HG03175 (cell line): ENCODE results near the gene SAMD4B.
"Not testable (repeated sequence)": the region's sequence is repeated elsewhere in the genome, so short reads cannot be mapped to it uniquely, and the experiment has no call there.

ENCODE experiments used
- ATAC-seq: cut with Tn5 transposase; IDR thresholded peaks from one replicate; pipeline ENCODE4 v1.9.1; 2021; ENCODE audit warnings: mild to moderate bottlenecking, moderate library complexity; ENCODE audit not compliant: unreplicated experiment

Gene SAMD4B, protein sequence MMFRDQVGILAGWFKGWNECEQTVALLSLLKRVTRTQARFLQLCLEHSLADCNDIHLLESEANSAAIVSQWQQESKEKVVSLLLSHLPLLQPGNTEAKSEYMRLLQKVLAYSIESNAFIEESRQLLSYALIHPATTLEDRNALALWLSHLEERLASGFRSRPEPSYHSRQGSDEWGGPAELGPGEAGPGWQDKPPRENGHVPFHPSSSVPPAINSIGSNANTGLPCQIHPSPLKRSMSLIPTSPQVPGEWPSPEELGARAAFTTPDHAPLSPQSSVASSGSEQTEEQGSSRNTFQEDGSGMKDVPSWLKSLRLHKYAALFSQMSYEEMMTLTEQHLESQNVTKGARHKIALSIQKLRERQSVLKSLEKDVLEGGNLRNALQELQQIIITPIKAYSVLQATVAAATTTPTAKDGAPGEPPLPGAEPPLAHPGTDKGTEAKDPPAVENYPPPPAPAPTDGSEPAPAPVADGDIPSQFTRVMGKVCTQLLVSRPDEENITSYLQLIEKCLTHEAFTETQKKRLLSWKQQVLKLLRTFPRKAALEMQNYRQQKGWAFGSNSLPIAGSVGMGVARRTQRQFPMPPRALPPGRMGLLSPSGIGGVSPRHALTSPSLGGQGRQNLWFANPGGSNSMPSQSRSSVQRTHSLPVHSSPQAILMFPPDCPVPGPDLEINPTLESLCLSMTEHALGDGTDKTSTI

DNA sequence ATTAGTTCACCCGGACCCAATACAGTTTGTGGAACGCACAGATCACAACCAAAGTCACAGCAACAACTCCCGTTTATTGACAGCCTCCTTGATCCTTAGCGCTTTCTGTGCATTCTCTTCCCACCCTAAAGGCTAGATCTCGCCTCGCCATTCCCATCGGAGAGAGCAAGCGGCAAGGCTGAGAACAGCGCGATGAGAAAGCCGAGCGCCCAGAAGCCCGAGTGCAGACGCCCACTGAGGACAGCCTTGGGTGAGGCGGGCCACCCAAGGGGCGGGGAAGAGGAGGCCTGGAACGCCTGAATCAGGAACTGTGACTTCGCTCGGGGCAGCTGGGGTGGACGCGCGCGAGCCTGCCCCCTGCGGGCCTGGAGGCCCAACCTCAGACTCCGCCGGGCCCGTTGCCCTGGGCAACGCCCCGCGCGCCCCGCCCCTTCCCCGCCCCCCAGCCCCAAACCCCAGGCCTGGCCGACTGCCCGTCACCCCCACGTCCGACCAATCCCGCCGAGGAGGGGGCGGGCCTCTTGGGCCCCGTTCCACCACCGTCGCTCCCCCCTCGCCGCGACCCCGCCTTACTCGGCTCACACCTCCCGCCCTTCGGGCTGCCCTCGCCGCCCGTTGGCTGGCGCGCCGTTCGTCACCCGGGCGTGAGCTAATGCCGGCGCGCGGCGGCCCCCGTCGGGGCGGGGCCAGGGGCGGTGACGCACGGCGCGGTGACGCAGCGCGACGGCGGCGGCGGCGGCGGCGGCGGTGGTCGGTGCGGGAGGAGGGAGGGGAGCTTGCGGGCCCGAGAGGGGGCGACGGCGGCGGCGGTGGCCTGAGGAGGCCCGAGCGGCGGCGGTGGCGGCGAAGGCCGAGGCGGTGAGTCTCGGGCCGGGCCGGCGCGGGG lies at the start of gene SAMD4B:
TSS of gene SAMD4B (plus strand) at position 703 of the 886 bp plus-strand sequence. CDS start 14,473 bp downstream, outside the sequence.
- ATAC-seq, result peak; percentile 89

DNA sequence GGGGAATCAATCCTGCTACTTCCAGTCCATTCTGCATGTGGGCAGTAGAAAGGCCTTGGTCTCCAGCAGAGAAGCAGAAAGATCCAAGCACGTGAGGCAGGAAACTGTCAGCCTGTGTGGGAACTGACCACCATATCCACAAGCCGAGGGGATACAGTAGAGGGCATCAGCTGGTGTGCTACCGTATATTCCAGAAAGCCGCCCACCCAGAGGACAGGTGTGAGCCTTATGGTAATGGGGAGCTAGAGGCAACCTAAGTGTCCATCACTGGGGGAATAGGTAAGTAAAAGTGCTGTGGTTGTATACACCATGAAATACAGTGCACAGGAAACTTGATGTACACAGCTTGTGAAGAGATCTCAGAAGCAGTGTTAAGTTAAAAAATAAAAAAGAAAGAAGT lies 48.8 kb upstream of the SAMD4B start:
- no peak for ATAC-seq

DNA sequence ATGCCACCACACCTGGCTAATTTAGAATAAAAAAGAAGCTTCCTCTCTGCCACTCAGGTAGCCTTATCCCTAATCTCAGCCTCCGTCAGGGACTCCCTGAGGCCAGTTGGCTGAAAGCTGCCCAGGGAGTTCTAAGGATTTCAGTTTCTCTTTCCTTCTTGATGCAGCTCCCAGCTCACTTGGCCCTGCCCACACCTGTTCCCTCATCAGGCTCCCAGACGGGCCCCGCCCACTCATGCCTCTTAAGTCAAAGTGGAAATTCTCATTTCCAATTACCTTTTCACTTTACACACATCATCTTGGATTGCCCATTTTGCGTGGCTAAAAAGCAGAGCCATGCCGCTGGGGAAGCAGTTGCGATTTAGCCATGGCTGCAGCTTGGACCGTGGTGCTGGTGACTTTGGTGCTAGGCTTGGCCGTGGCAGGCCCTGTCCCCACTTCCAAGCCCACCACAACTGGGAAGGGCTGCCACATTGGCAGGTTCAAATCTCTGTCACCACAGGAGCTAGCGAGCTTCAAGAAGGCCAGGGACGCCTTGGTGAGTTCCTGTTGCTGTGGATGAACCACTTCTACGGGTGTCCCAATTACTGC lies 46.1 kb upstream of the SAMD4B start, which contains the start of gene IFNL1:
TSS of gene IFNL1 (plus strand) at position 353 of the 591 bp plus-strand sequence. CDS start at position 368, 15 bp downstream.
- no peak for ATAC-seq

DNA sequence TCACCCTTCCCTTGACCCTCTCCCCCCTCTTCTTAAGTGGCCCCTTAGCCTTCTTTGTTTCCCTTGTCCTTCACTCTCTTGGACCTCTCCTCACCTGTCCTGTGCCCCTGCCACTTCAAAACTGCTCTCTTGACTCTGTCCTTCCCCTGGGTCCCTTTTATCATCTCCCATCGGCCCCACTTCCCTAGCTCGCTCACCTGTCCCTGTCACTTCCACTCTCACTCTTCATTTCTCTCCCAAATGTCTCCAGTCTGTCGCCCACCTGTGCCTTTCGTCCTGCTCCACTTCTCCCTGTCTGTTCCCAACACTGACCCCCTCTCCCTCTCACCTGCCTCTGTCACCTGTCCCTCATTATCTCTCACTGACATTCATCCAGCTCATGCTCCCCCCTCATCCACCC lies 45.3 kb upstream of the SAMD4B start:
- no peak for ATAC-seq

DNA sequence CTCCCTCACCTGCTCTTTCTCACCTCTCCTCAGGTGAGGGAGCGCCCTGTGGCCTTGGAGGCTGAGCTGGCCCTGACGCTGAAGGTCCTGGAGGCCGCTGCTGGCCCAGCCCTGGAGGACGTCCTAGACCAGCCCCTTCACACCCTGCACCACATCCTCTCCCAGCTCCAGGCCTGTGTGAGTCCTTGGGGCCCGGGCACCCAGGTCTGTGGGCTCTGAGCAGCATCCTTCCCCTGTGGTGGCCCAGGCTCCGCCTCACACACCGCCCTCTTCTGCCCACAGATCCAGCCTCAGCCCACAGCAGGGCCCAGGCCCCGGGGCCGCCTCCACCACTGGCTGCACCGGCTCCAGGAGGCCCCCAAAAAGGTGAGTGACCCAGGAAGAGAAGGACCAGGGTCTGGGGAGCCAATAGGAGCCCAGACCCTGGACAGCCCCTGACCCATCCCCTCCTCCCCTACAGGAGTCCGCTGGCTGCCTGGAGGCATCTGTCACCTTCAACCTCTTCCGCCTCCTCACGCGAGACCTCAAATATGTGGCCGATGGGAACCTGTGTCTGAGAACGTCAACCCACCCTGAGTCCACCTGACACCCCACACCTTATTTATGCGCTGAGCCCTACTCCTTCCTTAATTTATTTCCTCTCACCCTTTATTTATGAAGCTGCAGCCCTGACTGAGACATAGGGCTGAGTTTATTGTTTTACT lies 44.1 kb upstream of the SAMD4B start:
- no peak for ATAC-seq

DNA sequence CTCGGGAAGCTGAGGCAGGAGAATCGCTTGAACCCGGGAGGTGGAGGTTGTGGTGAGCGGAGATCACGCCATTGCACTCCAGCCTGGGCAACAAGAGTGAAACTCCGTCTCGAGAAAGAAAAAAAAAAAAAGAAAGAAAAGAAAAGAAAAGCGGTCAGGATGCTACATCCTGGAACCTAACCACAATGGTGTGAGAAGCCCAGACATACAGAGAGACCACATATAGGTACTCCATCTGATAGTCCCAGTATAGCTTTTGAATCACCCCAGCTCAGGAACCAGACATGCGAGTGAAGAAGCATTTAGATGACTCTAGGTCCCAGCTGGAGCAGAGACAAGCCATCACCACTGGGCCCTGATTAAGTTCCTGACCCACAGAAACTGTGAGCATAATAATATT lies 42.8 kb upstream of the SAMD4B start:
- ATAC-seq, result no peak

DNA sequence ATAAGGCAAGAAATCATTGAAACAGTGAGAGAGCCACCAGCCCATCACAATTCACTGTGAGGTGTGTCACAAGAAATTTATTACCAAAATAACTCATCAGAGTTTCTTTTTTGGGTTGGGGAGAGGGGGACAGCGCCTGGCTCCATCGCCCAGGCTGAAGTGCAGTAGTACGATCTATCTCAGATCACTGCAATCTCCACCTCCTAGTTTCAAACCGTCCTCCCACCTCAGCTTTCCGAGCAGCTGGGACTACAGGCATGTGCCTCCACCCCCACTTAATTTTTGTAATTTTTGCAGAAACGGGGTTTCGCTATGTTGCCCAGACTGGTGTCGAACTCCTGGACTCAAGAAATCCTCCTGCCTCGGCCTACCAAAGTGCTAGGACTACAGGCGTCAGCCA lies 42.4 kb upstream of the SAMD4B start:
- ATAC-seq, result no peak

DNA sequence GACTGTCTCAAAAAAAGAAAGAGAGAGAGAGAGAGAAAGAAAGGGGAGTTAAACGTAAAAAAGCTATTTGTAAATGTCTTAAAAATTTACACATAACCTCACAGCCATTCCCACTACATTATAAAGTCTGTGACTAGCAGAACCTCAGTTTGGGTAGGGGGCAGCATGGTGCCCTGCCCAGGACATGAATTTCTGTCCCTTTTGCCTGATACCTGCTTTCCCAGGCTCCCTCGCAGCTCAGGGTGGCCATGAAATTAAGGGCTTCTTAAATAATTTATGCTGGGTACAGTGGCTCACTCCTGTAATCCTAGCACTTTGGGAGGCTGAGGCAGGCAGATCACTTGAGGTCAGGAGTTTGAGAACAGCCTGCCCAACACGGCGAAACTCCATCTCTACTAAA lies 41.2 kb upstream of the SAMD4B start:
- no peak for ATAC-seq

DNA sequence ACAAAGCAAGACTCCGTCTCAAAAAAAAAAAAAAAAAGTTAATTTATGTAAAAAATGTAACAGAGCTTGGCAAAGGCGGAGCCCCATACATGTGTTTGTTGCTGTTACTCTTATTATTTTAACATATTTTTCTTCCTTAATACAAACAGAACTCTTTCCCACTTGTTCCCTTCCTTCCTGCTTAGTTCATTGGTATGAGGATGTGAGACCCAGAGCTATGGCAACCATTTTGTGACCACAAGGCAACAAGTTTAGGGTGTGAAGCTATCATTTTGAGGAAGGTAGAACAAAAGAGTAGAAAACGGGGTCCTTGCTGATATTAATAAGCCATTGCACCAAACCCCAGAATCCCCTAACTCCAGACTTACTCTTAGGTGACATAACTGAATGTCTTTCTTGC lies 40.7 kb upstream of the SAMD4B start:
- no peak for ATAC-seq

DNA sequence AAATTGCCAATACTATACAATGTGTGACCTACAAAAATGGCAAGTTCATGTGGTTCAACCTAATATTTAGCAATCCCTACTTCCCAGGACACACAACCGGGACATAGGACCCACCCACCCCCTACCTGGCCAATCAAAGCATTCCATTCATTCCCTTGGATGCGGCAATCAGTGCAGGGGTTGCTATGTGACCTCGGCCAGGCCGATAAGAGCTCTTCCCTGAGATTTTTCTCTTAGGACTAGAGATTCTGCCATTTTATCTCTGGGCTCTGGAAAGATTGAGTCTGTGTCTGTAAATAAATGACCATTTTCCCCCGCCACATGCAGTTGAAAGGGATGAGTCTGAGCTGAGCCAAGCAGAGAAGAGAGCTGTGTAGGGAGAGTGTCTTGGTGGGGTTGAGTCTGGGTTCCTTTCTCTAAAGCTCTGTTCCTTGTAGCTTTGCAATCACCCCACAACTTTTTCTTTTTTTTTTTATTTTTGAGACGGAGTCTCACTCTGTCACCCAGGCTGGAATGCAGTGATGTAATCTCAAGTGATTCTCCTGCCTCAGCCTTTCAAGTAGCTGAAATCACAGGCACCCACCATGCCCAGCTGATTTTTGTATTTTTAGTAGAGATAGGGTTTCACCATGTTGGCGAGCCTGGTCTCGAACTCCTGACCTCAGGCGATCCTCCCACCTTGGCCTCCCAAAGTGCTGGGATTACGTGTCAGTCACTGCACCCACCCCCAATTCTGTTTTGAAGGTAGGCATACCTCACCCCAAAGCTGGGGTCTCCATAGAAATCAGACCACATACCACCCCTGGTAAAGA lies 38.6 kb upstream of the SAMD4B start:
- no peak for ATAC-seq

DNA sequence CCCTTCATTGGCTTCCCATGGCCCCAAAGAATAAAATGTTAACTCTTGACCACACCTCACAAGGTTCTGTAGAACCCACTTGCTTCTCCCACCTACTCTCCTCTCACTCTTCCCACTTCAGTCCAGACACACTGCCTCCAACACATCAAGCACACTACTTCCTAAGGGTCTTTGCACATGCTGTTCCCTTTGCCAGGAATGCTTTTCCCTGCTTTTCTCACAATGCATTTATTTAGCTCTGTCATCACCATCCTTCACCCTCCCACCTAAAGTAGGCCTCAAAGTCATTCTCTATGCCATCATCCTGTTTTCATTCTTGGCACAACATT lies 38.1 kb upstream of the SAMD4B start:
- no peak for ATAC-seq

DNA sequence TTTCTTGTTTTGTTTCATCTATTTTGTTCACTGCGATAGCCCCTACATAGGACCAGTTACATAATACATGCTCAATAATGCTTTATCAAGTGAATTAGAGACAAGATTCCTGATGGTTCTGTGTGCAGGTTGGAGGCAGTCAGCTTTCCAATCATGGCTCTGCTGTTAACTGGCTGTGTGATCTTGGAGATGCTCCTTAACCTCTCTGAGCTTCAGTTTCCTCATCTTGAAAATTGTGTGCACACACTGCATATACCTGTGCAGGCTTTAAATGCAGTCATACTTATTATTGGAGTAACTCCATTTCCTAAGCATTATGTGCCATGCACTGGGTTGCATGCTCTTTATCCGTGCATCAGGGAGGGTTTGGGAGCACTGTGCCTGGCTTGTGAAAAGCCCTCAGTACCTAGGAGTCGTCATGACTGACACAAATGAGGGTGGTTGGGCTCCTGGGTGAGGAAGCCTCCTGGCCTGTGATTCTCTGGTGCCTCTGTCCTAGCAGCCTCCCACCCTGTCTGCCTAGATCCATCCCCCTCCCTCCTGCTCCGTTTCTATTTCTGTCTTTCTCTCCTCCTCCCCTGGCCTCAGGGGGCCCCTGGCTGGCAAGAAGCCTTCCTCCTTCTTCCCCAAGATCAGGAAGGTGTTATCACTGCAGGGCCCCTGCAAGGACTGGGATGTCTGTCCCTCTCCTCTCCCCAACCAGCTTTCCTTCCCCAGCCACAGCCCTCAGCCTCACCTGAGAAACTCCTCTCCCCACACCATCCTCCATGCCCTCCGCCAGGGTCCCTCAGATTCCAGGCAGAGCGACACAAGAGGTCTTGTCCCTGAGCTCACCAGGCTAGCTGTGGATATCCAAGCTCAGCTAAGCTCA lies 37.3 kb upstream of the SAMD4B start:
- no peak for ATAC-seq

DNA sequence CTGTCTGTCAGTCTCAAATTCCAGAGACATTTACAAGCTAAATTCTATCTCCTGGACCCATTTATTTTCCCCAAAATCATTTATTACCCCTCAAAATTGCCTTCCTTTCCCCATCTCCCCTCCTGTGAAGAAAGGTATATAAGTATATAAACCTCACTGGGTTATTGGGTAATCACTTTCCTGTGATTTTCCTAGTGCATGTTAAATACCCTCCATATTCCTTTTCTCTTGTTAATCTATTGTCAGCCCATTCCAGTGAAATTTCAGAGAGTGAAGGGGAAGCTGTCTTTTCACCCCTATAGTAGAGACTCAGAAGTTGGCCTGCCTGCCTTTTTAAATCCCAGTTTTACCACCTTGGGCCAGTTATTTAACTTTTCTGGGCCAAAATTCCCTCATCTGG lies 36.1 kb upstream of the SAMD4B start:
- no peak for ATAC-seq

DNA sequence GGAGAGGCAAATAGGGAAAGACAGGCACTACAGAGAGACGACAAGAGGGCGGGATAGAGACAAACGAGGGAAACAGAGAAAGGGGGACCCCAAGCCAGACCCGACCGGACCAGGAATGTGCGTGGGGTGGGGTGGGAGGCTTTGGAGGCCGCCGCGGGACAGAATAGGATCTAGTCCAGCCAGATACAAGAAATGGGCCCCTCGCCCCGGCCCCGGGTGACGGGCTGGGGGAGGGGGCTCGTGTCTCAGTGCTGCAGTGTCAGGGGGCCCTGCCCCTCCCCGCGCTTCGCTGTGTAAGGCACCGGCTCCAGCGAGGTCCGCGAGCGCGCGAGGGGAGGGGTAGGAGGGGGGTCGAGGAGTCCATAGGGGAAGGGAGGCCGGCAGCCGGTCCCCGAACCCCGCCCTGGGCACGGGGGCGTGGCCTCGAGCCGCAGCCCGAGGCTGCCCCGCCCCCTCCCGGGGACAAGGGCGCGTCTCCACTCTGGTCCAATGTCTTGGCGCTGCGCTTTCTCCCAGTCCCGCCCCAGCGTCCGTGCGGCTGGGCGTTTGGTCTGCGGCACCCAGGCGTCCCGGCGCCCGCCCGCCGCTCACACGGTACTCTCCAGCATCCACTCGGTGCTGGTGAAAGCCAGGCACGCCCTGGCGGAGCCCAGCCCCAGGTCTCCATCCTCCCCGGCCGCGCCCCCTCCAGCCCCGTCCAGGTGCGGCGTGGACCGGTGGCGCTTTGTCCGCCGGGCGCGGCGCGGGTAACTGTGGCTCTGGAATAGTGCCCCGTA lies 35.0 kb upstream of the SAMD4B start:
- ATAC-seq, result no peak

DNA sequence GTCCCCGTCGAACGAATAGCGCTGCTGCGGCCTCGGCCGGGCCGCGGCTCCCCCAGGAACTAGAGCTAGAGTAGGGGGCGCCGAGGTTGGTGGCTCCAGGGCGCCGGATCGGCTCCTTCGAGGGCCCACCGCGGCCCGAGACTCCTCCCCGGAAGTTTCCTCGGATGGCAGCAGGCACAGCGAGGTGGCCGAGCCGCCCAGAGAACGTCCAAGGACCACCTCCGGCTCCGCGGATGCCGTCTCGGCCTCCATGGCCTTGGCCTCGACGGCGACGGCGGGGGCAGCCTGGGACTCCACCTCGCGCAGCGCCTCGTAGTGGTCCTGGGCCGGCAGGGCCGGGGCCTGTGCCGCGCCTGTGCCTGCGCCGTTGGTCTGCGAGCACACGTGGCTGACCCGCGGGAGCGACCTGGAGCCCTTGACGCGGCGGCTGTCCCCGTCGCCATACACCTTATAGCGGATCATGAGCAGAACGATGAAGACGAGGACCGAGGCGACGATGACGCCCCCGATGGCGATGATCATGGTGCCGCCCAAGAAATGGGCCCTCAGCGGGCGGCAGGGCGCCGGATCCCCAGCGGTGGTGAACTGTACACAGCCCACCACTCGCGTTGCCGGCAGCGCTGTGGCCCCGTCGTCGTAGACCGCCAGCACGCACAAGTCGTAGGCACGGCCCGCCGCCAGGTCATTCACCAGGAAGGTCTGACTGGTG lies 34.2 kb upstream of the SAMD4B start:
- no peak for ATAC-seq

DNA sequence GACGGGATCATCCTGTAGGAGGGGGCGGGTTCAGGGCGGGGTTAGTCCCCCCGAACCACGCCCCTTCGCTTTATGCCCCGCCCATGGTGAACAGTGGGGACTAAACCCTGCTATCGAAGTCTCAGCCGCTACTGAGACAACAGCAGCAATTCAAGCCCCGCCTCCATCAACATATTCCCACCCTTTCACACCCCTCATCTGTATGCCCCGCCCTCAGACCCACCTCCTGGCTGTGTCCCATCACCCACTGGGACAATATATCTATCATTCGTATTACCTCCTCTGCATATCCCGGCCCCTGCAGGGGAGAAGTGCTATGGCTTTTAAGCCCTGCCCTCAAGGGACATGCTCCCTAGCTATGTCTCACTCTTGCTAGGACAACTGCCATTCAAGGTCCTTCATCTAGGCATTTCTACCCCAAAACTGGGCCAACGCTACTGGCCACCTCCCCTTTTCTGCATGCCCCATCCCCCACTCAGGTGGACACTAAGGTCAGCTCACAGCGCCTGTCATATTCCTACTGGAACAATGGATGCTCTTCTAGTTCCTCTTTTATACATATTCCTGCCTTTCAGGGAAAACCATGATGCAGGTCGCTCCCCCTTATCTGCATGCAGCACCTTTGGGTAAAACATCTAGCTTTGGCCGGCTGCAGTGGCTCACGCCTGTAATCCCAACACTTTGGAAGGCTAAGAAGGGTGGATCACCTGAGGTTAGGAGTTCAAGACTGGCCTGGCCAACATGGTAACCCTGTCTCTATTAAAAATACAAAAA lies 33.5 kb upstream of the SAMD4B start:
- no peak for ATAC-seq

DNA sequence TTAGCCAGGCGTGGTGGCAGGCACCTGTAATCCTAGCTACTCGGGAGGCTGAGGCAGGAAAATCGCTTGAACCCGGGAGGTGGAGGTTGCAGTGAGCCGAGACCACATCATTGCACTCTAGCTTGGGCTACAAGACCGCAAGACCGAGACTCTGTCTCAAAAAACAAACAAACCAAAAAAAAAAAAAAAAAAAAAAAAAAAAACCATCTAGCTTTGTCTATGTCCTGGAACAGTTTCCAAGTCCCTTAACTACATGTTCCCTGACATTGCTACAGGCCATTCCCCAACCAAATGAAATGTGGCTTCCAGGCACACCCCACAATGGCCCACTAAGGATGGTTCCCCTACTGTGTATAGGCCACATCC lies 32.9 kb upstream of the SAMD4B start:
- ATAC-seq, result not testable (repeated sequence)
